ENCODE measurements around the gene ADO. TPM values are rescaled to one million over a fixed set of nuclear protein-coding genes. Genes with fewer than 3 reads are reported as not detected.

The ADO gene
- total RNA-seq, 4 donors from 2014 or later, result 17.1 to 22.3 (median 21.2) TPM

- intact Hi-C loops (cut with DNase I; ENCODE audit: low total_unique reads), result loop anchor here (5.0 kb wide), 1 partner anchor 223 kb away; no protein-coding TSS in a partner anchor
- WGBS, 2 donors, result 3% methylated on average over 21 to 25 of the region's 54 CpGs
- no peak for TF ChIP-seq POLR2A (IDR thresholded peaks at IDR 0.05)
- TF ChIP-seq, protein P1, sequence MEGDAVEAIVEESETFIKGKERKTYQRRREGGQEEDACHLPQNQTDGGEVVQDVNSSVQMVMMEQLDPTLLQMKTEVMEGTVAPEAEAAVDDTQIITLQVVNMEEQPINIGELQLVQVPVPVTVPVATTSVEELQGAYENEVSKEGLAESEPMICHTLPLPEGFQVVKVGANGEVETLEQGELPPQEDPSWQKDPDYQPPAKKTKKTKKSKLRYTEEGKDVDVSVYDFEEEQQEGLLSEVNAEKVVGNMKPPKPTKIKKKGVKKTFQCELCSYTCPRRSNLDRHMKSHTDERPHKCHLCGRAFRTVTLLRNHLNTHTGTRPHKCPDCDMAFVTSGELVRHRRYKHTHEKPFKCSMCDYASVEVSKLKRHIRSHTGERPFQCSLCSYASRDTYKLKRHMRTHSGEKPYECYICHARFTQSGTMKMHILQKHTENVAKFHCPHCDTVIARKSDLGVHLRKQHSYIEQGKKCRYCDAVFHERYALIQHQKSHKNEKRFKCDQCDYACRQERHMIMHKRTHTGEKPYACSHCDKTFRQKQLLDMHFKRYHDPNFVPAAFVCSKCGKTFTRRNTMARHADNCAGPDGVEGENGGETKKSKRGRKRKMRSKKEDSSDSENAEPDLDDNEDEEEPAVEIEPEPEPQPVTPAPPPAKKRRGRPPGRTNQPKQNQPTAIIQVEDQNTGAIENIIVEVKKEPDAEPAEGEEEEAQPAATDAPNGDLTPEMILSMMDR (IDR thresholded peaks at IDR 0.05), result no peak
- H3K4me3 ChIP-seq (ENCODE audit: low read depth, poor library complexity, severe bottlenecking), result peak overlapping the region; percentile 41
- no peak for DNase-seq (ENCODE audit: low spot score in 2 of 2)
Observed at GRCh38 chr10:62814756-62815380, 10.3 kb downstream of the ADO start.

DNA sequence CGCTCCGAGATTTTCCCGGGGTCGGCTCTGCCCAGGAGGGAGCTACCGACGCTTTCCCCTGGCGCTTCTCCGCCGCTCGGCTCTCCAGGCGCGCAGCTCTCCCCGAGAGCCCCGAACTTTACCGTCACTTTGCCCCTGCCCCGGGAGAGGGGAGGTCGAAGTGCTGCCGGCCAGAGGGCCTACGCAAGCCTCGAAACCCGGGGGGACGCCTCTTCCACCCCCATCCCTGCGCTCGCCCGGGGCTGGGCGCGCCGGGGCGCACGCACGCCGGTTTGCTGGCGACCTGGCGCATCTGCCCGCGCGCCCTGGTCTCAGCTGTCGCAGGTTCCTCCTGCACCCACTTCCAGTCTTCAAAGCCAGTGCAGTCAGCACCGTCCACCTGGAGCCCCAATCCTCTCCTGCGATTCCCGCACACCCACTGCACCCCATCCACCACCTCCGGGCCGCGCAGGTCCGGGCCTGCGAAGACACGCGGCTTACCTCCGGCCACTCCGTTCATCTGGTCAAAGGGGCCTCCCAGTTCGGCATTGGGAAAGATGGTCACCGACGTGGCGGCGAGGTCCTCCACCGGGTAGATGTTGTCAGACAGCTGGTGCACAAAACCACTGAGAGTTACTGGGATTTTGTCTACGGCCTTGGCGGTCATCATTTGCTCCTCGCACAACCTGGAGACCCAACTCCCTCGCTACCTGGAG lies 11.0 kb downstream of the ADO start:
- intact Hi-C loops (cut with DNase I; ENCODE audit: low total_unique reads), result loop anchor here (5.0 kb wide), 1 partner anchor 223 kb away; no protein-coding TSS in a partner anchor
- WGBS, 2 donors, result 0 to 1% methylated on average over 38 to 43 of the region's 60 CpGs

GRCh38 chr10:62816076-62816330 lies 11.5 kb downstream of the ADO start:
- intact Hi-C loops (cut with DNase I; ENCODE audit: low total_unique reads), result loop anchor here (5.0 kb wide), 1 partner anchor 224 kb away; no protein-coding TSS in a partner anchor
- WGBS, 2 donors, result 0% methylated on average over 2 of the region's 2 CpGs
- no peak for DNase-seq (ENCODE audit: low spot score in 2 of 2)
- peak overlapping the region; percentile 41 for H3K4me3 ChIP-seq (ENCODE audit: low read depth, poor library complexity, severe bottlenecking)
- no peak for TF ChIP-seq POLR2A (IDR thresholded peaks at IDR 0.05)
- TF ChIP-seq, protein P1 (IDR thresholded peaks at IDR 0.05), result no peak

More for the DNA sequence above, 11.0 kb downstream of the ADO start:
- no peak for TF ChIP-seq POLR2A (IDR thresholded peaks at IDR 0.05)
- TF ChIP-seq, protein P1 (IDR thresholded peaks at IDR 0.05), result no peak
- H3K4me3 ChIP-seq (ENCODE audit: low read depth, poor library complexity, severe bottlenecking), result peak overlapping the region; percentile 41
- no peak for DNase-seq (ENCODE audit: low spot score in 2 of 2)

- intact Hi-C loops (cut with DNase I; ENCODE audit: low total_unique reads), result loop anchor here (5.0 kb wide), 1 partner anchor 224 kb away; no protein-coding TSS in a partner anchor
- TF ChIP-seq POLR2A (IDR thresholded peaks at IDR 0.05), result no peak
- TF ChIP-seq, protein P1 (IDR thresholded peaks at IDR 0.05), result no peak
Observed at GRCh38 chr10:62816331-62817120, 12.0 kb downstream of the ADO start, which contains the start of gene EGR2. Gene EGR2 (minus strand): TSS chr10:62816366. CDS start chr10:62816029, 337 bp downstream.

DNA sequence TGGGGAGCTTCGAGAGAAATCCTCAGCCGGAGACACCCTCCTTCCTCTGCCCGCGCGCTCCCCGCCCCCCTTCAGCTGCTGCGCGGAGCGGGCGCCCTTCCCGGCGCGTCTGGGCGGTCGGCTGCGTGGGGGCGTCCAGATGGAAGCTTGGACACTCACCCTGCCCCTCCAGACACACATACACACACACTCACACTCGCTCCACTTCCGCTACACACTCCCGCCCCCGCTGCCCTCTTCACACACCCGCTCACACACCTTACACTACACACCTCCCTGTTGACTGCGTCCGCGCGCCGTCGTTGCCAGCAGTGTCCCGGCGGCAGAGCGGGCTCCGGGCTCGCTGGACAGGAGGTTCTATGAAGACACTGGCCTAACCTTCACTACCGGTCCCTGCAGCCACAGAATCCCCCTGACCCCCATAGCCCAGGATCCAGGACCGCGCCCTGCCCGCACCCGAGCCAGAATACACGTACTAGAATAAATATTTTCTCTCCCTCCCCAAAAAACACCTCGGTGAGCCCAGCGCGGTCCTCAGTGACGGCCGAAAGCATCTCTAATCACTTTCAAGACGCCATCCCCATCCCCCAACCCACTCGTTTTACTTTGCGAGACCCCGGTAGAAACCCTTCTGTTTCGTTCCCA lies 12.7 kb downstream of the ADO start:
- H3K4me3 ChIP-seq (ENCODE audit: low read depth, poor library complexity, severe bottlenecking), result peak overlapping the region; percentile 41
- no peak for TF ChIP-seq POLR2A (IDR thresholded peaks at IDR 0.05)
- TF ChIP-seq, protein P1 (IDR thresholded peaks at IDR 0.05), result no peak
- DNase-seq (ENCODE audit: low spot score in 2 of 2), result peak; percentile 35 to 90
- 0 to 1% methylated on average over 49 of the region's 49 CpGs for WGBS, 2 donors
- intact Hi-C loops (cut with DNase I; ENCODE audit: low total_unique reads), result loop anchor here (5.0 kb wide), 1 partner anchor 225 kb away; no protein-coding TSS in a partner anchor

More at GRCh38 chr10:62816331-62817120, 12.0 kb downstream of the ADO start, which contains the start of gene EGR2:
- 0% methylated on average over 53 of the region's 53 CpGs for WGBS, 2 donors
- DNase-seq (ENCODE audit: low spot score in 2 of 2), result peak; percentile 93 to 98
- H3K4me3 ChIP-seq (ENCODE audit: low read depth, poor library complexity, severe bottlenecking), result peak within 1 kb of the TSS; percentile 41

Measured in lower leg skin (tissue), 4 donors.